GM12801 (cell line): ENCODE data around the gene SIK3.

Source experiments
- TF ChIP-seq, protein P1 (sequence below): IDR thresholded peaks from one replicate; pipeline ENCODE4 v1.5.1; 2011; ENCODE audit warnings: control low read depth; ENCODE audit not compliant: insufficient read length; ENCODE audit errors: extremely low read depth

SIK3 gene

DNA sequence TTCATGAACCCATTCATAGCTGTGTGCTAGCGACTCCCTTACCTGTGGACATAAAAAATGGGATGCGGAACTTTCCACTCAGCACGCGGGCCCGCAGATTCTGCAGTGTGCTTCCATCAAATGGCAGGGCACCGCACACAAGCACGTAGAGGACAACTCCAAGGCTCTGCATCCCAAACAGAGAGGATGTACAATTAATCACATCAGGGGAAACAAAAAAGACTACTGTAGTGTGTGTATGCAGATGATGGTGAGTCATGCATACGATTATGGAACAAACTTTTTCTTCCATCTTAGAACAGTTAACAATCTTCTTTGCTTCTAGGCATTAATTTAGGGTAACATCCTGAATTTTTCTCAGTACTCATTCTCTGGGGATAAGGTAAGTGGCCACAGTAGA is 202.0 kb downstream of the SIK3 start:
- TF ChIP-seq, protein P1, sequence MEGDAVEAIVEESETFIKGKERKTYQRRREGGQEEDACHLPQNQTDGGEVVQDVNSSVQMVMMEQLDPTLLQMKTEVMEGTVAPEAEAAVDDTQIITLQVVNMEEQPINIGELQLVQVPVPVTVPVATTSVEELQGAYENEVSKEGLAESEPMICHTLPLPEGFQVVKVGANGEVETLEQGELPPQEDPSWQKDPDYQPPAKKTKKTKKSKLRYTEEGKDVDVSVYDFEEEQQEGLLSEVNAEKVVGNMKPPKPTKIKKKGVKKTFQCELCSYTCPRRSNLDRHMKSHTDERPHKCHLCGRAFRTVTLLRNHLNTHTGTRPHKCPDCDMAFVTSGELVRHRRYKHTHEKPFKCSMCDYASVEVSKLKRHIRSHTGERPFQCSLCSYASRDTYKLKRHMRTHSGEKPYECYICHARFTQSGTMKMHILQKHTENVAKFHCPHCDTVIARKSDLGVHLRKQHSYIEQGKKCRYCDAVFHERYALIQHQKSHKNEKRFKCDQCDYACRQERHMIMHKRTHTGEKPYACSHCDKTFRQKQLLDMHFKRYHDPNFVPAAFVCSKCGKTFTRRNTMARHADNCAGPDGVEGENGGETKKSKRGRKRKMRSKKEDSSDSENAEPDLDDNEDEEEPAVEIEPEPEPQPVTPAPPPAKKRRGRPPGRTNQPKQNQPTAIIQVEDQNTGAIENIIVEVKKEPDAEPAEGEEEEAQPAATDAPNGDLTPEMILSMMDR, result no peak

DNA sequence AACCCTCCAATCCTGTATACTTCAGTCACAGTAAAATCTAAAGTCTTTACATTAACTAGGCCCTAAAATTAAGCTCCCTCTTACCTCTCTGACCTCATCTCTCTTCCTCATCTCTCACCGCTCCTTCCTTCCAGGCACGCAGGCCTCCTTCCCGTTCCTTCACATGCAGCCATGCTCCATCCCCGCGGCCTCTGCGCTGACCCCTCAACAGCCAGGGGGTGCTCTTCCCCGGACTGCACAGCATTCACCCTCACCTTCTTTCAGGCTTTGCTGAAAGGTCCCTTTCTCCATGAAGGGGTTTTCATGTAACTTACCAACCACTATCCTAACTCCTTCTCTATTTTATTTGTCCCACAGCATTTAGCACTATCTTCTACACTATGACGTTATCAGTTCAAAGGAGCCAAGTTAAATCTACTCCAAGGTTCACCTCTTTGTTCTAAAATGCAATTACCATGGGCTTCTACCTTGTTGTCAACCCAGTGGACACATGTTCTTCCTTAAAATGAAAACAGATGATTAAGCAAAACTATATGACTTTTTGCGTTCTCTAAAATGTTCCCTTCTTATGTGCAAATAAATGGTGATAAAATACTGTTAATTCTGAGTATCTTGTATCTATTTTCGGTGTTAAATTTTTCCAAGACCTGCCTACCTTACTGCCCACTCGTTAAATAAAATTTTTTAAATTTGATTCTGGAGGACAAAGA is 203.0 kb downstream of the SIK3 start:
- TF ChIP-seq, protein P1, result no peak

DNA sequence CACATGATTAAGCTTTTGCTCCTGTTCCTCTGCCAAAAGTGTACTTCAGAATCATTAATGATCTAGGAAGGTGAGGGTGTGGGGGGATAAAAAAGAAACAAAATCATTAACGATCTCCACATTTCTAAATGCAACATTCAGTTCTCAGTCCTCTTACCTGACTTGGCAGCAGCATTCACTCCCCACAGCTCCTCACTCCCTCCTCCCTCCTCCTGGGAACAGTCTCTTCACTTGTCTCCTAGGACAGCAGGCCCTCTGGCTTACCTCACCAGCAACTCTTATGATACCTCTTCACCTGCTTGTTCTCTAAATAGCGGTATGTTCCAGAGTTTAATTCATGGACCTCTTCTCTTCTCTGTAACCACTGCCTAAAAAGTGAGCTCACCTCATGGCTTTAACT is 204.3 kb downstream of the SIK3 start:
- TF ChIP-seq, protein P1, result no peak

DNA sequence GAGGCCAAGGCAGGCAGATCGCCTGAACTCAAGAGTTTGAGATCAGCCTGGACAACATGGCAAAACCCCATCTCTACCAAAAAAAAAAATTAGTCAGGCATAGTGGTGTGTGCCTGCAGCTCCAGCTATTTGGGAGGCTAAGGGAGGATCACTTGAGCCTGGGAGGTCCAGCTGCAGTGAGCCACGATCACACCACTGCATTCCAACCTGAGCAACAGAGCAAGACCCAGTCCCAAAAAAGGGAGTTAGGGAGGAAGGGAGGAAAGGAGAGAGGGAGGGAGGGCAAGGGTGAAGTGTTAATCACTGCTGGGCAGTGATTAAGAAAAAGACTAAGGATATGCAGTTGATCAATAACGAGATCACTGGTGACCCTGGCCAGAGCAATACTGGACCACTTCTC is 204.8 kb downstream of the SIK3 start:
- TF ChIP-seq, protein P1, result no peak

DNA sequence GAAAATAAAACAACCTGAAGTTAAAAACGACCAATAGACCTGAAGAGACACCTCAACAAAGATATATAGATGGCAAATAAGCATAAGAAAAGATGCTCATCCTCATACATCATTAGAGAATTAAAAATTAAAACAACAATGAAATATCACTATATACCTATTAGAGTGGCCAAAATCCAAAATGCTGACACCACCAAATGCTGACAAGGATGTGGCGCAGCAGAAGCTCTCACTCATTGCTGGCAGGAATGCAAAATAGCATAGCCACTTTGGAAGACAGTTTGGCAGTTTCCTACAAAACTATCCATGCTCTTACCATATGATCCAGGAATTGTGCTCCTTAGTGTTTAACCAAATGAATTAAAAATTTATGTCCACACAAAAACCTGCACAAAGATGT is 205.9 kb downstream of the SIK3 start:
- TF ChIP-seq, protein P1, result no peak

DNA sequence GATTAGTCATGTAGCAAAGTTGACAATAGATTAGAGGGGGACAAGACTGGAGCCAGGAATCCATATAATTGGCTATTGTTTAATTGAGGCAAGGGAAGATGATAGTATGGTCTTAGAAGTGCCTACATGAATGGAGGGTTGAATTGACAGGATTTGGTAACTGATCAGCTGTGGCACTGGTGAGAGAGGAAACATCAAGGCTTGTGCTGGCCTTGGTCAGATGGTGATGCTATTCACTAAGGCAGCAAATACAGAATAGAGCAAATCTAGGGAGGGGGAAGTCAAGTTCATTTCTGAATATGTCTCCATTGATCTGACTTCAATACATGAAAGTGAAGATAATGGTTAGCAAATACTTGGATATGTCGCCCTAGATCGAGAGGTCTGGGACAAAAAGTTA is 206.5 kb downstream of the SIK3 start:
- TF ChIP-seq, protein P1, result no peak

DNA sequence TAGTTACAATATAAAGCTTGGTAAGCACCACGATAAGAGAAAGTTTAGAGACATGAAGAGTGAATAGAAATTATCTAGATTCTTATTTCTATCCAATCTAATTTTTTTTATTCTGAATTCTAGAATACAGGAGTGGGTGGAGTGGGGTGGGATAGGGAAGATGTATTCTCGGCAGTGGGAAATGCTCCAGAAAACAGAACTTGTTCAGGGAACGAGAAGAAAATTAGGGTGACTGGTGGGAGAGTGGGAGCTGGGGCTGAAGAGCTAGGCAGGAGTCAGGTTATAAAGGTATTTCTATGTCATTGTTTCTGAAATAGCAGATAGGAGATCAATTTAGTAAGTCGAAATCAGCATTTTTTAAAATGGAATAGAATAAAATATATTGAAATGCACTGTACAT is 207.6 kb downstream of the SIK3 start:
- TF ChIP-seq, protein P1, result no peak
